Urinary bladder (tissue), 4 donors: ENCODE data around the gene ACADSB. TPM values are rescaled to one million over a fixed set of nuclear protein-coding genes. Genes with fewer than 3 reads are reported as not detected.

Experiments
- DNase-seq: peaks from one replicate; pipeline ENCODE4 v3.0.0-alpha.2; 2015; ENCODE audit errors: extremely low spot score
- H3K27ac ChIP-seq: one replicate; pipeline ENCODE4 v1.5.1; 2013; ENCODE audit warnings: low read depth, mild to moderate bottlenecking, moderate library complexity
- H3K36me3 ChIP-seq: one replicate; pipeline ENCODE4 v1.6.1; 2013; ENCODE audit warnings: mild to moderate bottlenecking, moderate library complexity; ENCODE audit not compliant: insufficient read depth
- H3K4me1 ChIP-seq: one replicate; pipeline ENCODE4 v1.6.1; 2013; ENCODE audit warnings: mild to moderate bottlenecking, moderate library complexity; ENCODE audit not compliant: insufficient read depth
- H3K4me3 ChIP-seq: one replicate; pipeline ENCODE4 v1.5.1; 2013; ENCODE audit warnings: low read depth, low read length
- WGBS: extraction: QIAGEN DNeasy Blood & Tissue Kit; methylation state at CpG from one replicate; pipeline ENCODE4 v1.1.7; 2013; 5-methylcytosine and 5-hydroxymethylcytosine counted together
- polyA plus RNA-seq: library from polyadenylated mRNA; stranded (reverse); fragments of 200-250 nt; gene quantifications from one replicate; pipeline ENCODE4 v1.2.3, GENCODE V29; 2013
- total RNA-seq: library from RNA; depleted of rRNA; stranded (reverse); fragments of >200 nt; gene quantifications from one replicate; pipeline ENCODE4 v1.2.3, GENCODE V29; 2014
- donor health status: healthy with polysubstance abuse.
- donor health status: healthy.

The ACADSB gene
- total and polyA plus RNA-seq, 2 donors: 12.7 to 24.0 TPM

GRCh38 chr10:123035467-123036086 is 26.8 kb downstream of the ACADSB start:
- H3K4me3 ChIP-seq: no peak overlapping the region
- no peaks in the 10 kb centered on the region for H3K4me1 ChIP-seq
- no peaks in the 10 kb centered on the region for H3K36me3 ChIP-seq
- no peak overlapping the region for H3K27ac ChIP-seq
- WGBS: 93% methylated on average over 8 of the region's 8 CpGs
- DNase-seq: no peak

GRCh38 chr10:123038782-123039631 is 30.2 kb downstream of the ACADSB start:
- no peaks in the 10 kb centered on the region for H3K4me1 ChIP-seq
- no peaks in the 10 kb centered on the region for H3K36me3 ChIP-seq
- no peak for DNase-seq
- H3K4me3 ChIP-seq: no peak overlapping the region
- WGBS: 71% methylated on average over 18 of the region's 18 CpGs
- H3K27ac ChIP-seq: no peak overlapping the region

DNA sequence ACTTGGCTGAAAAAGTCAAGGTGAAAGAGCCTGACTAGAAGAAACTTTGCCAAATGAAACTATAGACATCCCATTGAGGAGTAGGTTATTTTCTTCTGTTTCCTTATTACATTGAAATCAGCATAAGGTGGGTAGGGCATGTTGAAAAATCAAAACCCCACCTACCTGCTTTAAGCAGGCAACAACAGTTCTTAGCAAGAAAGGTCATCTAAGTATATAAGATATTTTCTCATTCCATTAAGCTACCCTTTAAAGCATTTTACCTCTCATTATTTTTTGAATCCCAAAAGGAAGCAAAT is 30.8 kb downstream of the ACADSB start:
- H3K36me3 ChIP-seq: no peaks in the 10 kb centered on the region
- DNase-seq: no peak
- H3K4me3 ChIP-seq: no peak overlapping the region
- H3K27ac ChIP-seq: no peak overlapping the region
- no peaks in the 10 kb centered on the region for H3K4me1 ChIP-seq

- 85% methylated on average over 12 of the region's 12 CpGs for WGBS
- H3K27ac ChIP-seq: no peak overlapping the region
- no peak overlapping the region for H3K4me3 ChIP-seq
- no peaks in the 10 kb centered on the region for H3K4me1 ChIP-seq
- no peak for DNase-seq
- H3K36me3 ChIP-seq: no peaks in the 10 kb centered on the region
Observed at GRCh38 chr10:123042708-123043408, 34.1 kb downstream of the ACADSB start.

DNA sequence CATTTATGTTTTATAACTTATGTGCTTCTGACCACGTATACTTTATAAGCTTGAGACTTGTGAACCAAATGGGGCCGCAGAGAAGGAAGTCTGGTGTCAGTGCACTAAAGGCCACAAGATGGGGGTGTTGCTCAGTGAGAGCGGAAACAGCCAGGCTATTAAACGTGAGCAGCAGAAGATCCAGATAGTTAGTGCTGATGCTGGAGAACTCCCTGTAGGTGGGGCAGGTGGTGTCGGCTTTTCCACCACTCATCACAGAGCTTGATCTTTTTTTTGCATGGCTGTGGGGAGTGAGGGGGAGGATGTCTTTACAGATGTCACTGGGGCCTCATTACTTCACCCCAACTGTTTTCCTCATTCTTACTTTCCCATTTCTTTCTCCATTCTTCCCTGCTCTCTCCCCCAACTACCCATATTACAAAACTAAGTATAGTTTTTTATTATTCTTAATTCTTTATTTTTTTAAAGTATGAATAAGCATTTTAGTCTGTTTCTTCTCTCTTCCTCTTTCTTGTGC is 34.7 kb downstream of the ACADSB start:
- Histone ChIP-seq H3K4me3 (no peak overlapping the region), H3K36me3 (no peaks in the 10 kb centered on the region), H3K4me1 (no peaks in the 10 kb centered on the region), H3K27ac (no peak overlapping the region)
- DNase-seq: peak; percentile 20
- WGBS: 8% methylated on average over 5 of the region's 5 CpGs

DNA sequence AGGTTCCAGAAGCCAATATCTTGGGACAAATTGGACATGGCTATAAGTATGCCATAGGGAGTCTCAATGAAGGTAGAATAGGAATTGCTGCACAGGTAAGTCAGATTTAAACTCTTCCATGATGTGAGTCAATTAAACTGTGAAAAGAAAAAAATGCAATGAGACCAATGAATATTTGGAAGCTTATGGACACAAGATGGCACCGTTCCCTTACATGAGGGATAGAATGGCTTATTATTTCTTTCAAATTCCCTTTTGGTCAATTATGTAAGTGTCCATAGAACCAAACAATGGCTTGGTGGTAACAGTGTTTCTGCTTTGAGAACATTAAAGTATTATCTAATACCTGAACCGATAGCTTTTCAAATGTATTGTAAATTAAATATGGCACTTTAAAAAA is 35.6 kb downstream of the ACADSB start:
- H3K27ac ChIP-seq: no peak overlapping the region
- no peak overlapping the region for H3K4me3 ChIP-seq
- no peak for DNase-seq
- WGBS: 85% methylated on average over 2 of the region's 2 CpGs
- peaks cover 2% of the 10 kb centered on the region for H3K36me3 ChIP-seq
- H3K4me1 ChIP-seq: no peaks in the 10 kb centered on the region

DNA sequence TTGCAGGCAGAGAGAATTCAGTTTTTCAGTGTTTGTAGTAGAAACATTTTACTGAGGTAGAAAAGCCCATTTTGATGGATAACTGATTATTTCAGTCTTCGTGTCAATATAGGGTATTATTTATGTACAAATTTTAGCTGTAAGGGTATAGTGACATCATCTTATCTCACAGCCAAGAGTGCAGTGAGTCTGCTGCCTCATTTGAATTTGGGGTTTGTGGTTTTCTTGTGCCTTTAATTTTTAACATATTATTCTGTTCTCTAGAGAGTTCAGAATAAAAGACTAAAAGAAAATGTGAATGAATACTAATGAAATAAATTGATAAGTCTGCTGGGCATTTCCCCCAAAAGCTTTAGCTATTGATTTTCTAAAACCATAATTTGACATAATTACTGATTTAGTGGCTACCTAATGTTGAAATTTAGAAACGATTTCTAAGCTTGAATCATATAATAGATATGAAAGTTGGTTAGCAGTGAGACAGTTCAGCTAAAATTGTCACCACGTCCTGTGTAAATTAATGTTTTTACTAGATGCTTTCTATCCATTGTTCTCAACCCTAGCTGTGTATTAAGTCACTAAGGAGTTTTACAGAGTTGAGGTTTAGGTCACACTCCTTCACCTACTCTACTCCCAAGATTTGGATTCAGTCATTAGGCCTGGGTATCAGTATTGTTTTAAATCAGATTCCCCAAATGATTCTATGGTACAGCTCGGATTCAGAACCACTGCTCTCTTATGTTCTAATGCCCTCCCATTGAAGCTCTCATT is 37.3 kb downstream of the ACADSB start:
- H3K4me1 ChIP-seq: no peaks in the 10 kb centered on the region
- H3K36me3 ChIP-seq: peaks cover 2% of the 10 kb centered on the region
- no peak overlapping the region for H3K4me3 ChIP-seq
- DNase-seq: no peak
- WGBS: 86% methylated on average over 4 of the region's 4 CpGs
- H3K27ac ChIP-seq: no peak overlapping the region

DNA sequence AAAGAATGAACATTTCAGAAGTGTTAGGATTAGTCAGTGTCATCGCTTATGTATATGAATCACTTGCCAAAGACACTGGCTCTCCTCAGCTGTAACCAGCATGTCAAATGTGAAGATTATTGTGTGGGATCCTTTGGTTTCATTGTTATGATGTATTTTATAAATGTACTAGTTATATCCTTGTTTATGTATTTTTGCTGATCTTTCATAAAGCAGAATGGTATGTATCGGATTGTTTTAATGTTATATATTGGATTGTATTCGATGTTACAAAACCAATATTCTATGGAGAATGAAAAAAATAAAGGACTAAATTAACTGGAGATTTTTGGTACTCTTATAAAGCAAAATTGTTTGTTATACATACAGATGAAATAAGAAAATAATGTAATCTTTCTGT is 49.2 kb downstream of the ACADSB start:
- whole genome bisulfite sequencing: 96% methylated on average over 3 of the region's 3 CpGs

GRCh38 chr10:123061865-123062264 is 53.1 kb downstream of the ACADSB start:
- WGBS: 87% methylated on average over 2 of the region's 2 CpGs
- H3K27ac ChIP-seq: no peak overlapping the region
- H3K4me1 ChIP-seq: no peaks in the 10 kb centered on the region
- H3K4me3 ChIP-seq: no peak overlapping the region
- H3K36me3 ChIP-seq: peaks cover 1% of the 10 kb centered on the region
- DNase-seq: no peak

More for the DNA sequence above, 49.2 kb downstream of the ACADSB start:
- Histone ChIP-seq H3K4me3 (no peak overlapping the region), H3K4me1 (no peaks in the 10 kb centered on the region), H3K36me3 (peaks cover 5% of the 10 kb centered on the region), H3K27ac (no peak overlapping the region)
- DNase-seq: no peak

DNA sequence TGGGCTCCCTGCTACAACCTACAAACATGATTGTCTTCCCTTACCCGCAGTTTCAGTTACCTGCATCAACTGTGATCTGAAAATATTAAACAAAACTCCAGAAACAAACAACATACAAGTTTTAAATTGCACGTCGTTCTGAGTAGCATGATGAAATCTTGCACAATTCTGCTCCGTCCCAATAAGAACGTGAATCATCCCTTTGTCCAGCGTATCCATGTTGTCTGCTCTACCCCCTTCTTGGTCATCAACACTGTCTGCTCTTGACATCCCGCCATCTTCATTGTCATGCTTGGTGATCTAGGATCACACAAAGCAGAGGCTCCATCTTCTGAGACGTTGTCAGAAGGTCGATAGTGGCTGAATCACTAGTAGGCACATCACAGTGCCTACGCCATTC is 53.9 kb downstream of the ACADSB start:
- no peak overlapping the region for H3K27ac ChIP-seq
- no peaks in the 10 kb centered on the region for H3K36me3 ChIP-seq
- no peak for DNase-seq
- WGBS: 87% methylated on average over 10 of the region's 10 CpGs
- H3K4me1 ChIP-seq: no peaks in the 10 kb centered on the region
- H3K4me3 ChIP-seq: no peak overlapping the region

DNA sequence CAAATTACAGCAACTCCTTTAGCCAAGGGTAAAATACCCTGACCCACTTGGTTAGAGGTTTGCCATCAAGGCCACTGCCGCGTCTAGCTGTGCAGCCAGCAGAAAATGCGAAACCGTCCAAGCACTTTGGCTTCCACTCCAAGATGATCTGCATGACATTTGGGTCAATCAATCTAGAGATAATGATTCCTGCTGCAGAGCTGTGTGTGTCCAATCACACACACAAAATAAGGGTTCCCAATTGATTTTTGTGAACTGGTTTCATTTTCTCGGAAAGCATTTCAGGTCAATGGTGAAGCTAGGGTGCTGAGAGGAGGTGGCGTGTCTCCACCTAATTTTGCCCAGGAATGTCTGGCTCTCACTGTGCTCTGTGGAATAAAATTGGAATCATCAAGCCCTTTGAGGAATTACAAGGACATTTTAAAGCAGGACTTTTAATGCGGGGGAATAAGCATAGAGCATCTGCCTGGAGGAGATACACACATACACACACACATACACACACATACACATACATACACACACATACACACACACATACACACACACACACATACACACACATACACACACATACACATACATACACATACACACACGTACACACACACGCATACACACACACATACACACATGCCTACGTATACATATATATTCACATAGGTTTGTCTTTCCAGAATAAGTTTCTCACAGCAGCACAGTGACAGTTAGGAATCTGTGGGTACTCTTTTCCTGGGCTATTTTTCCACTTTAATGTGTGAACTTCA is 59.5 kb downstream of the ACADSB start:
- Histone ChIP-seq H3K36me3 (no peaks in the 10 kb centered on the region), H3K4me3 (no peak overlapping the region), H3K4me1 (no peaks in the 10 kb centered on the region), H3K27ac (no peak overlapping the region)
- no peak for DNase-seq
- WGBS: 79% methylated on average over 10 of the region's 10 CpGs

GRCh38 chr10:123069246-123069986 is 60.6 kb downstream of the ACADSB start:
- H3K4me3 ChIP-seq: no peak overlapping the region
- H3K36me3 ChIP-seq: no peaks in the 10 kb centered on the region
- H3K4me1 ChIP-seq: no peaks in the 10 kb centered on the region
- no peak overlapping the region for H3K27ac ChIP-seq
- WGBS: 64% methylated on average over 8 of the region's 8 CpGs
- DNase-seq: no peak
